CD4-positive, CD25-positive, alpha-beta regulatory T cell (primary cell): ENCODE data around the gene KLF5. TPM values are rescaled to one million over a fixed set of nuclear protein-coding genes. Genes with fewer than 3 reads are reported as not detected.

Experiments used
- ATAC-seq, 2 donors: fragments of 150-1000 bp; cut with Tn5 transposase; one replicate each; pipeline ENCODE4 v1.10.0; 2021; ENCODE audit warnings: low read depth in 2 of 2, moderate number of reproducible peaks in 2 of 2, moderate library complexity in 1 of 2
- DNase-seq, 3 donors: peaks; one replicate each; pipeline versions ENCODE4 v3.0.0 to v3.0.0-alpha.2; 2012 to 2022; ENCODE audit warnings: mixed read lengths in 1 of 3
- H3K27ac ChIP-seq: one replicate; pipeline ENCODE4 v1.7.0; 2013; ENCODE audit warnings: mild to moderate bottlenecking, low read length; ENCODE audit not compliant: insufficient read depth, poor library complexity, severe bottlenecking
- H3K27me3 ChIP-seq: one replicate; pipeline ENCODE4 v1.7.0; 2013; ENCODE audit warnings: low read length; ENCODE audit not compliant: control insufficient read depth, insufficient read depth
- H3K36me3 ChIP-seq: one replicate; pipeline ENCODE4 v1.7.0; 2013; ENCODE audit warnings: mild to moderate bottlenecking, low read length, moderate library complexity; ENCODE audit not compliant: control insufficient read depth, insufficient read depth
- H3K4me1 ChIP-seq: 2 replicates; pipeline ENCODE4 v1.7.0; 2013; ENCODE audit warnings: mild to moderate bottlenecking, low read length; ENCODE audit not compliant: insufficient read depth, control insufficient read depth, poor library complexity, severe bottlenecking
- H3K4me3 ChIP-seq: one replicate; pipeline ENCODE4 v1.7.0; 2013; ENCODE audit warnings: low read depth, mild to moderate bottlenecking, low read length, moderate library complexity
- H3K9me3 ChIP-seq, 2 experiments: 1 replicate in 1 of 2; 2 replicates in 1 of 2; pipeline ENCODE4 v1.7.0; 2013; ENCODE audit warnings: low read length in 2 of 2, mild to moderate bottlenecking in 1 of 2, moderate library complexity in 1 of 2; ENCODE audit not compliant: control insufficient read depth in 2 of 2
- H3K27ac Mint-ChIP-seq, 3 donors: one replicate each; pipeline ENCODE4 v1.8.0; 2020 to 2022; ENCODE audit warnings: mild to moderate bottlenecking in 3 of 3, mixed read lengths in 3 of 3, moderate library complexity in 2 of 3
- H3K27me3 Mint-ChIP-seq: one replicate; pipeline ENCODE4 v1.8.0; 2022; ENCODE audit warnings: mild to moderate bottlenecking, mixed read lengths
- H3K36me3 Mint-ChIP-seq: one replicate; pipeline ENCODE4 v1.8.0; 2020; ENCODE audit warnings: mixed read lengths
- H3K4me1 Mint-ChIP-seq, 4 donors: one replicate each; pipeline ENCODE4 v1.8.0; 2020 to 2022; ENCODE audit warnings: mixed read lengths in 4 of 4, mild to moderate bottlenecking in 1 of 4
- H3K4me3 Mint-ChIP-seq, 4 donors: one replicate each; pipeline ENCODE4 v1.8.0; 2020 to 2022; ENCODE audit warnings: mild to moderate bottlenecking in 4 of 4, mixed read lengths in 4 of 4, moderate library complexity in 3 of 4
- H3K9me3 Mint-ChIP-seq, 7 donors: one replicate each; pipeline ENCODE4 v1.8.0; 2020 to 2022; ENCODE audit warnings: mixed read lengths in 7 of 7, mild to moderate bottlenecking in 3 of 7, moderate library complexity in 2 of 7
- polyA plus RNA-seq, 4 donors: library from polyadenylated mRNA; unstranded; fragments of 300-500 nt; fragmentation: Illumina TruSeq; gene quantifications; one replicate each; pipeline ENCODE4 v1.2.3, GENCODE V29; 2021
- total RNA-seq: library from RNA; stranded (reverse); gene quantifications from one replicate; pipeline ENCODE4 v1.2.3, GENCODE V29; 2022

Gene KLF5
- total and polyA plus RNA-seq, 5 donors from 2014 or later = 0.30 to 3.5 (median 0.52) TPM; not detected in 1

- Mint-ChIP-seq H3K36me3 (no peaks in the 10 kb centered on the region), H3K4me3 (no peak overlapping the region), H3K9me3 (peaks cover 0 to 2% (median 0%) of the 10 kb centered on the region in 7 donors), H3K27ac (no peak overlapping the region), H3K27me3 (no peaks in the 10 kb centered on the region), H3K4me1 (no peaks in the 10 kb centered on the region)
- H3K9me3 ChIP-seq = no peaks in the 10 kb centered on the region
- H3K36me3 ChIP-seq = no peaks in the 10 kb centered on the region
- H3K4me1 ChIP-seq = no peaks in the 10 kb centered on the region
- ATAC-seq = no peak
- H3K27ac ChIP-seq = no peak overlapping the region
- no peak for DNase-seq
- H3K4me3 ChIP-seq = no peak overlapping the region
- H3K27me3 ChIP-seq = no peaks in the 10 kb centered on the region
These were observed 48.7 kb downstream of the KLF5 start for GRCh38 chr13:73107481-73107880.

- no peaks in the 10 kb centered on the region for H3K36me3 Mint-ChIP-seq
- H3K27me3 Mint-ChIP-seq = no peaks in the 10 kb centered on the region
- DNase-seq (no peak), ATAC-seq (no peak)
- H3K27ac ChIP-seq = no peak overlapping the region
- H3K27me3 ChIP-seq = no peaks in the 10 kb centered on the region
- no peak overlapping the region for H3K4me3 ChIP-seq
- no peak overlapping the region for H3K4me3 Mint-ChIP-seq
- no peaks in the 10 kb centered on the region for H3K9me3 ChIP-seq
- no peaks in the 10 kb centered on the region for H3K36me3 ChIP-seq
- no peaks in the 10 kb centered on the region for H3K4me1 ChIP-seq
- no peaks in the 10 kb centered on the region for H3K4me1 Mint-ChIP-seq
- H3K27ac Mint-ChIP-seq = no peak overlapping the region
- H3K9me3 Mint-ChIP-seq = peaks cover 0 to 2% (median 0%) of the 10 kb centered on the region in 7 donors
These were observed 49.2 kb downstream of the KLF5 start for GRCh38 chr13:73107970-73108369.

- no peak overlapping the region for H3K27ac Mint-ChIP-seq
- Histone ChIP-seq H3K4me1 (no peaks in the 10 kb centered on the region), H3K9me3 (no peaks in the 10 kb centered on the region), H3K36me3 (no peaks in the 10 kb centered on the region), H3K27ac (no peak overlapping the region), H3K4me3 (no peak overlapping the region), H3K27me3 (no peaks in the 10 kb centered on the region)
- H3K4me1 Mint-ChIP-seq = no peaks in the 10 kb centered on the region
- ATAC-seq (no peak), DNase-seq (no peak)
- no peaks in the 10 kb centered on the region for H3K27me3 Mint-ChIP-seq
- H3K36me3 Mint-ChIP-seq = no peaks in the 10 kb centered on the region
- H3K4me3 Mint-ChIP-seq = no peak overlapping the region
- H3K9me3 Mint-ChIP-seq = no peaks in the 10 kb centered on the region
These were observed 50.6 kb downstream of the KLF5 start for GRCh38 chr13:73109288-73109899.

GRCh38 chr13:73109969-73110368, 51.2 kb downstream of the KLF5 start:
- H3K36me3 Mint-ChIP-seq = no peaks in the 10 kb centered on the region
- Histone ChIP-seq H3K4me1 (no peaks in the 10 kb centered on the region), H3K27ac (no peak overlapping the region), H3K36me3 (no peaks in the 10 kb centered on the region), H3K9me3 (no peaks in the 10 kb centered on the region), H3K27me3 (no peaks in the 10 kb centered on the region), H3K4me3 (no peak overlapping the region)
- H3K4me3 Mint-ChIP-seq = no peak overlapping the region
- no peak for DNase-seq
- H3K9me3 Mint-ChIP-seq = no peaks in the 10 kb centered on the region
- no peak for ATAC-seq
- no peak overlapping the region for H3K27ac Mint-ChIP-seq
- no peaks in the 10 kb centered on the region for H3K4me1 Mint-ChIP-seq
- H3K27me3 Mint-ChIP-seq = no peaks in the 10 kb centered on the region

- Histone ChIP-seq H3K36me3 (no peaks in the 10 kb centered on the region), H3K9me3 (no peaks in the 10 kb centered on the region), H3K27ac (no peak overlapping the region), H3K27me3 (no peaks in the 10 kb centered on the region), H3K4me1 (no peaks in the 10 kb centered on the region), H3K4me3 (no peak overlapping the region)
- Mint-ChIP-seq H3K4me1 (no peaks in the 10 kb centered on the region), H3K27ac (no peak overlapping the region), H3K4me3 (no peak overlapping the region), H3K27me3 (no peaks in the 10 kb centered on the region), H3K9me3 (no peaks in the 10 kb centered on the region), H3K36me3 (no peaks in the 10 kb centered on the region)
- no peak for DNase-seq
- ATAC-seq = no peak
These were observed 52.0 kb downstream of the KLF5 start for GRCh38 chr13:73110814-73111213.

GRCh38 chr13:73111331-73111730, 52.5 kb downstream of the KLF5 start:
- no peaks in the 10 kb centered on the region for H3K27me3 ChIP-seq
- ATAC-seq = no peak
- no peak overlapping the region for H3K27ac Mint-ChIP-seq

GRCh38 chr13:73119612-73120011, 60.8 kb downstream of the KLF5 start:
- no peaks in the 10 kb centered on the region for H3K27me3 Mint-ChIP-seq
- Histone ChIP-seq H3K27ac (no peak overlapping the region), H3K4me3 (no peak overlapping the region), H3K36me3 (no peaks in the 10 kb centered on the region), H3K4me1 (no peaks in the 10 kb centered on the region), H3K9me3 (no peaks in the 10 kb centered on the region), H3K27me3 (no peaks in the 10 kb centered on the region)
- H3K27ac Mint-ChIP-seq = no peak overlapping the region
- ATAC-seq (no peak), DNase-seq (no peak)
- H3K36me3 Mint-ChIP-seq = no peaks in the 10 kb centered on the region
- no peak overlapping the region for H3K4me3 Mint-ChIP-seq
- peaks cover 0 to 2% (median 0%) of the 10 kb centered on the region in 7 donors for H3K9me3 Mint-ChIP-seq
- H3K4me1 Mint-ChIP-seq = no peaks in the 10 kb centered on the region

More at GRCh38 chr13:73111331-73111730, 52.5 kb downstream of the KLF5 start:
- H3K4me3 Mint-ChIP-seq = no peak overlapping the region
- DNase-seq = no peak
- no peaks in the 10 kb centered on the region for H3K4me1 Mint-ChIP-seq
- H3K27ac ChIP-seq = no peak overlapping the region
- no peaks in the 10 kb centered on the region for H3K4me1 ChIP-seq
- H3K9me3 ChIP-seq = no peaks in the 10 kb centered on the region
- no peaks in the 10 kb centered on the region for H3K9me3 Mint-ChIP-seq
- H3K4me3 ChIP-seq = no peak overlapping the region
- H3K36me3 Mint-ChIP-seq = no peaks in the 10 kb centered on the region
- H3K27me3 Mint-ChIP-seq = no peaks in the 10 kb centered on the region
- no peaks in the 10 kb centered on the region for H3K36me3 ChIP-seq
